Neural progenitor cell (in vitro differentiated cells): ENCODE data around the gene KCNC3.

Source experiments
- EZH2phosphoT487 ChIP-seq: fragments of 200-600 bp; sonication (generic); IDR thresholded peaks from 2 replicates; pipeline ENCODE4 v1.6.1; 2017; ENCODE audit warnings: antibody characterized with exemption
- TF ChIP-seq, protein P1 (sequence below): fragments of 200-600 bp; sonication (generic); IDR thresholded peaks from 2 replicates; pipeline ENCODE4 v1.5.1; 2017; ENCODE audit warnings: antibody characterized with exemption, mild to moderate bottlenecking

DNA sequence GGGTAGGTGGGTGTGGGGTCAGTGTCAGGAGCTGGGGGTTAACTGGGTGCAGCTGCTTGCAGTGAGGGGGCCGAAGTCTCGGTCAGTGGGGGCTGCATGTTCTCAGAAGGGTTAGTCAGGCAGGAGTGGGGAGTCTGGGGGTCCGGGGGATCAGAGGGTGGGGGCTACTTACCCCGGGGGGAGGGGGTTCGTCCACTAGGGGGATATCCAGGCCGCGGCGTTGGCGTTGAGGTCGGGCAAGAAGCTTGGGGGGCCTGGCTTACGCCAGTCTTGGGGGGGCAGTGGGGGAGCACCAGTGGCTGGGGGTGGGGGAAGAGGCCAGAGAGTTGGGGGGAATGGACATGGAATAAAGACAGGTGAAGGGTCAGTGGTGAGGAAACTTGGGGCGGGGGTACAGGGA is 9.1 kb downstream of the KCNC3 start:
- TF ChIP-seq, protein P1, sequence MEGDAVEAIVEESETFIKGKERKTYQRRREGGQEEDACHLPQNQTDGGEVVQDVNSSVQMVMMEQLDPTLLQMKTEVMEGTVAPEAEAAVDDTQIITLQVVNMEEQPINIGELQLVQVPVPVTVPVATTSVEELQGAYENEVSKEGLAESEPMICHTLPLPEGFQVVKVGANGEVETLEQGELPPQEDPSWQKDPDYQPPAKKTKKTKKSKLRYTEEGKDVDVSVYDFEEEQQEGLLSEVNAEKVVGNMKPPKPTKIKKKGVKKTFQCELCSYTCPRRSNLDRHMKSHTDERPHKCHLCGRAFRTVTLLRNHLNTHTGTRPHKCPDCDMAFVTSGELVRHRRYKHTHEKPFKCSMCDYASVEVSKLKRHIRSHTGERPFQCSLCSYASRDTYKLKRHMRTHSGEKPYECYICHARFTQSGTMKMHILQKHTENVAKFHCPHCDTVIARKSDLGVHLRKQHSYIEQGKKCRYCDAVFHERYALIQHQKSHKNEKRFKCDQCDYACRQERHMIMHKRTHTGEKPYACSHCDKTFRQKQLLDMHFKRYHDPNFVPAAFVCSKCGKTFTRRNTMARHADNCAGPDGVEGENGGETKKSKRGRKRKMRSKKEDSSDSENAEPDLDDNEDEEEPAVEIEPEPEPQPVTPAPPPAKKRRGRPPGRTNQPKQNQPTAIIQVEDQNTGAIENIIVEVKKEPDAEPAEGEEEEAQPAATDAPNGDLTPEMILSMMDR, result no peak
- TF ChIP-seq EZH2phosphoT487, result no peak
